Measurements from ENCODE around the gene TMEM238. TPM values are rescaled to one million over a fixed set of nuclear protein-coding genes. Genes with fewer than 3 reads are reported as not detected.

Gene TMEM238
- total and polyA plus RNA-seq, 10 of the 15 experiments (the other 5 are each of a cell fraction or from before 2014, with no cell fraction given) = 0.05 to 16.9 (median 0.58) TPM; not detected in 1

DNA sequence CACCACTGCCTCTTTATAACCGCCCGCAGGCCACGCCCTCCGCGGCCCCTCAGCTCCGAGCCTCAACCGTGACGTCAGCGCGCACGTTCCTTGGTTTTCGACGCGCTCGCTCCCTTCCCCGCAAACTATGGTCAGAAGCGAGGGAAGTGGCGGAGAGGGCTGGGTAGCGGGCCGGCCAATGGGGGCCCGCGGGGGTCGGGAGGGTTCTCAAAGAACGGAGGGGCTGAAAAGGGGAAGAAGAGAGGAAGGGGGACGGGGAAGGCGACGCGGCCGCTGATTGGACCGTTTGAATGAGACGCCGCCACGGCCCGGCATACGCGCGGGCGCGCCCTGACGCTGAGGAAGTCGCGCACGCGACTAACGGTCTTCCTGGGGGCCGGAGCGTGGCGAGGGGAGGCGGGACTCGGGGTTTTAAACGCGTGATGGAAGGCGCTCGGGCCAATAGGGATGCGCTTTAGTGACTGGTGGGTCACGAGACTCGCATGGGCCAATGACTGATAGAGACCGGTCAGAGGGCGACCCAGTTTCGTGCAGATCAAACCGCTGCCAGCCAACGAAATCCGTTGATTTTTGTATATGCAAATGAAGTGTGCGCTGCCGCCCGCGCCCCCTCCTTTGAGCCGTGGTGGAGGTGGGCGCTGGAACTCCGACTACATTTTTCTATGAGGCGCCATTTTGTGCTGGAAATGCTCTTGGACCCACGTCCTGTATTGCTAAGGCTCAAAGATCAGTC is 23.9 kb upstream of the TMEM238 start (continued):
- TF ChIP-seq, protein P1, sequence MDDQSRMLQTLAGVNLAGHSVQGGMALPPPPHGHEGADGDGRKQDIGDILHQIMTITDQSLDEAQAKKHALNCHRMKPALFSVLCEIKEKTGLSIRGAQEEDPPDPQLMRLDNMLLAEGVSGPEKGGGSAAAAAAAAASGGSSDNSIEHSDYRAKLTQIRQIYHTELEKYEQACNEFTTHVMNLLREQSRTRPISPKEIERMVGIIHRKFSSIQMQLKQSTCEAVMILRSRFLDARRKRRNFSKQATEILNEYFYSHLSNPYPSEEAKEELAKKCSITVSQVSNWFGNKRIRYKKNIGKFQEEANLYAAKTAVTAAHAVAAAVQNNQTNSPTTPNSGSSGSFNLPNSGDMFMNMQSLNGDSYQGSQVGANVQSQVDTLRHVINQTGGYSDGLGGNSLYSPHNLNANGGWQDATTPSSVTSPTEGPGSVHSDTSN (IDR thresholded peaks at IDR 0.05; ENCODE audit: insufficient replicate concordance, low read depth, low read length) = peak; percentile 94
- TF ChIP-seq ZZZ3 (IDR thresholded peaks at IDR 0.05; ENCODE audit: control insufficient read depth, insufficient read length, low read depth) (no peak), BACH1 (IDR thresholded peaks at IDR 0.05; ENCODE audit: borderline replicate concordance) (no peak), KLF5 (IDR thresholded peaks at IDR 0.05; ENCODE audit: partially characterized antibody) (no peak), CBX5 (IDR thresholded peaks at IDR 0.05; ENCODE audit: low read depth) (no peak), IKZF2 (IDR thresholded peaks at IDR 0.05) (no peak; a peak in 1 of 4 replicates), EED (IDR thresholded peaks at IDR 0.05; ENCODE audit: low read depth) (no peak), RB1 (IDR thresholded peaks at IDR 0.05; ENCODE audit: borderline replicate concordance) (0 out of 2 replicates have a peak, but pooled peaks have one; percentile 6), CREB1 (IDR thresholded peaks at IDR 0.05; ENCODE audit: low read depth) (peak; percentile 89), KDM1A (IDR thresholded peaks at IDR 0.05; ENCODE audit: borderline replicate concordance) (no peak), SIN3A (IDR thresholded peaks at IDR 0.05; ENCODE audit: low read depth, low read length) (no peak), ZSCAN29 (IDR thresholded peaks at IDR 0.05) (no peak)
- TF ChIP-seq, protein P2, sequence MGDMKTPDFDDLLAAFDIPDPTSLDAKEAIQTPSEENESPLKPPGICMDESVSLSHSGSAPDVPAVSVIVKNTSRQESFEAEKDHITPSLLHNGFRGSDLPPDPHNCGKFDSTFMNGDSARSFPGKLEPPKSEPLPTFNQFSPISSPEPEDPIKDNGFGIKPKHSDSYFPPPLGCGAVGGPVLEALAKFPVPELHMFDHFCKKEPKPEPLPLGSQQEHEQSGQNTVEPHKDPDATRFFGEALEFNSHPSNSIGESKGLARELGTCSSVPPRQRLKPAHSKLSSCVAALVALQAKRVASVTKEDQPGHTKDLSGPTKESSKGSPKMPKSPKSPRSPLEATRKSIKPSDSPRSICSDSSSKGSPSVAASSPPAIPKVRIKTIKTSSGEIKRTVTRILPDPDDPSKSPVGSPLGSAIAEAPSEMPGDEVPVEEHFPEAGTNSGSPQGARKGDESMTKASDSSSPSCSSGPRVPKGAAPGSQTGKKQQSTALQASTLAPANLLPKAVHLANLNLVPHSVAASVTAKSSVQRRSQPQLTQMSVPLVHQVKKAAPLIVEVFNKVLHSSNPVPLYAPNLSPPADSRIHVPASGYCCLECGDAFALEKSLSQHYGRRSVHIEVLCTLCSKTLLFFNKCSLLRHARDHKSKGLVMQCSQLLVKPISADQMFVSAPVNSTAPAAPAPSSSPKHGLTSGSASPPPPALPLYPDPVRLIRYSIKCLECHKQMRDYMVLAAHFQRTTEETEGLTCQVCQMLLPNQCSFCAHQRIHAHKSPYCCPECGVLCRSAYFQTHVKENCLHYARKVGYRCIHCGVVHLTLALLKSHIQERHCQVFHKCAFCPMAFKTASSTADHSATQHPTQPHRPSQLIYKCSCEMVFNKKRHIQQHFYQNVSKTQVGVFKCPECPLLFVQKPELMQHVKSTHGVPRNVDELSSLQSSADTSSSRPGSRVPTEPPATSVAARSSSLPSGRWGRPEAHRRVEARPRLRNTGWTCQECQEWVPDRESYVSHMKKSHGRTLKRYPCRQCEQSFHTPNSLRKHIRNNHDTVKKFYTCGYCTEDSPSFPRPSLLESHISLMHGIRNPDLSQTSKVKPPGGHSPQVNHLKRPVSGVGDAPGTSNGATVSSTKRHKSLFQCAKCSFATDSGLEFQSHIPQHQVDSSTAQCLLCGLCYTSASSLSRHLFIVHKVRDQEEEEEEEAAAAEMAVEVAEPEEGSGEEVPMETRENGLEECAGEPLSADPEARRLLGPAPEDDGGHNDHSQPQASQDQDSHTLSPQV (IDR thresholded peaks at IDR 0.05) = no peak
- TF ChIP-seq, protein P3, sequence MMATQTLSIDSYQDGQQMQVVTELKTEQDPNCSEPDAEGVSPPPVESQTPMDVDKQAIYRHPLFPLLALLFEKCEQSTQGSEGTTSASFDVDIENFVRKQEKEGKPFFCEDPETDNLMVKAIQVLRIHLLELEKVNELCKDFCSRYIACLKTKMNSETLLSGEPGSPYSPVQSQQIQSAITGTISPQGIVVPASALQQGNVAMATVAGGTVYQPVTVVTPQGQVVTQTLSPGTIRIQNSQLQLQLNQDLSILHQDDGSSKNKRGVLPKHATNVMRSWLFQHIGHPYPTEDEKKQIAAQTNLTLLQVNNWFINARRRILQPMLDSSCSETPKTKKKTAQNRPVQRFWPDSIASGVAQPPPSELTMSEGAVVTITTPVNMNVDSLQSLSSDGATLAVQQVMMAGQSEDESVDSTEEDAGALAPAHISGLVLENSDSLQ (IDR thresholded peaks at IDR 0.05) = peak; percentile 98
